Dendritic cell treated with granulocyte-macrophage colony-stimulating factor and Interleukin-4, amounts not matched to agents 40 ng/mL and 50 ng/mL, for 4 days (primary cell): ENCODE measurements around the gene TSSC4.

Experiments used
- H3K27ac Mint-ChIP-seq: one replicate; pipeline ENCODE4 v1.8.0; 2022; ENCODE audit warnings: mild to moderate bottlenecking, mixed read lengths
- H3K27me3 Mint-ChIP-seq: one replicate; pipeline ENCODE4 v1.8.0; 2022; ENCODE audit warnings: mild to moderate bottlenecking, mixed read lengths
- H3K36me3 Mint-ChIP-seq: one replicate; pipeline ENCODE4 v1.8.0; 2022; ENCODE audit warnings: low read depth, mixed read lengths
- H3K4me1 Mint-ChIP-seq: one replicate; pipeline ENCODE4 v1.8.0; 2022; ENCODE audit warnings: low read depth, mixed read lengths
- H3K4me3 Mint-ChIP-seq: one replicate; pipeline ENCODE4 v1.8.0; 2022; ENCODE audit warnings: mild to moderate bottlenecking, moderate library complexity, mixed read lengths
- H3K9me3 Mint-ChIP-seq: one replicate; pipeline ENCODE4 v1.8.0; 2022; ENCODE audit warnings: mixed read lengths
- intact Hi-C: fragments of 100-400 bp; cut with micrococcal nuclease; formaldehyde crosslinking; loops from one replicate; pipeline ENCODE4 v1.15.0; 2022

TSSC4 gene

GRCh38 chr11:2449548-2450320 is 49.2 kb downstream of the TSSC4 start:
- H3K36me3 Mint-ChIP-seq = peaks cover 70% of the 10 kb centered on the region
- H3K27me3 Mint-ChIP-seq = no peaks in the 10 kb centered on the region
- intact Hi-C loops = loop anchor here (5.0 kb wide), 3 partner anchors 38 to 443 kb away; no protein-coding TSS in a partner anchor
- H3K9me3 Mint-ChIP-seq = no peaks in the 10 kb centered on the region
- H3K4me3 Mint-ChIP-seq = no peak overlapping the region
- H3K27ac Mint-ChIP-seq = no peak overlapping the region
- peaks cover 51% of the 10 kb centered on the region for H3K4me1 Mint-ChIP-seq

GRCh38 chr11:2450321-2451041 is 49.9 kb downstream of the TSSC4 start:
- H3K27ac Mint-ChIP-seq = no peak overlapping the region
- H3K36me3 Mint-ChIP-seq = peaks cover 66% of the 10 kb centered on the region
- H3K9me3 Mint-ChIP-seq = no peaks in the 10 kb centered on the region
- intact Hi-C loops = no loop called here
- no peaks in the 10 kb centered on the region for H3K27me3 Mint-ChIP-seq
- H3K4me1 Mint-ChIP-seq = peaks cover 47% of the 10 kb centered on the region
- no peak overlapping the region for H3K4me3 Mint-ChIP-seq

GRCh38 chr11:2451336-2451735 is 50.8 kb downstream of the TSSC4 start:
- no peak overlapping the region for H3K27ac Mint-ChIP-seq
- no peak overlapping the region for H3K4me3 Mint-ChIP-seq
- H3K9me3 Mint-ChIP-seq = no peaks in the 10 kb centered on the region
- intact Hi-C loops = no loop called here
- H3K4me1 Mint-ChIP-seq = peaks cover 38% of the 10 kb centered on the region
- peaks cover 64% of the 10 kb centered on the region for H3K36me3 Mint-ChIP-seq
- H3K27me3 Mint-ChIP-seq = no peaks in the 10 kb centered on the region

- H3K9me3 Mint-ChIP-seq = no peaks in the 10 kb centered on the region
- no peaks in the 10 kb centered on the region for H3K27me3 Mint-ChIP-seq
- intact Hi-C loops = no loop called here
- H3K4me1 Mint-ChIP-seq = peaks cover 33% of the 10 kb centered on the region
- H3K36me3 Mint-ChIP-seq = peaks cover 64% of the 10 kb centered on the region
- no peak overlapping the region for H3K27ac Mint-ChIP-seq
- no peak overlapping the region for H3K4me3 Mint-ChIP-seq
These were observed 51.4 kb downstream of the TSSC4 start for GRCh38 chr11:2451916-2452315.

- Mint-ChIP-seq H3K27me3 (no peaks in the 10 kb centered on the region), H3K4me1 (peaks cover 27% of the 10 kb centered on the region), H3K36me3 (peaks cover 59% of the 10 kb centered on the region), H3K27ac (no peak overlapping the region), H3K9me3 (no peaks in the 10 kb centered on the region), H3K4me3 (no peak overlapping the region)
- intact Hi-C loops = no loop called here
These were observed 51.9 kb downstream of the TSSC4 start for GRCh38 chr11:2452321-2453012.

- H3K4me1 Mint-ChIP-seq = peaks cover 18% of the 10 kb centered on the region
- no peak overlapping the region for H3K4me3 Mint-ChIP-seq
- no peaks in the 10 kb centered on the region for H3K27me3 Mint-ChIP-seq
- H3K36me3 Mint-ChIP-seq = peaks cover 53% of the 10 kb centered on the region
- no peak overlapping the region for H3K27ac Mint-ChIP-seq
- no peaks in the 10 kb centered on the region for H3K9me3 Mint-ChIP-seq
- intact Hi-C loops = no loop called here
These were observed 52.9 kb downstream of the TSSC4 start for GRCh38 chr11:2453436-2453835.
